HepG2 (cell line): Measurements from ENCODE around the gene DDX20. TPM values are rescaled to one million over a fixed set of nuclear protein-coding genes. Genes with fewer than 3 reads are reported as not detected.
A peak's percentile ranks its signal among the peaks of the same experiment; 100 is the strongest.

ENCODE experiments used
- IRF2 ChIP-seq: IDR thresholded peaks from 2 replicates; pipeline ENCODE4 v1.6.1; 2018; ENCODE audit warnings: missing genetic modification reagents, missing compliant biosample characterization
- JUNB ChIP-seq: sonication (generic); formaldehyde crosslinking; IDR thresholded peaks from 2 replicates; pipeline ENCODE4 v1.8.0; 2022; ENCODE audit warnings: missing genetic modification reagents, mild to moderate bottlenecking, borderline replicate concordance
- SATB2 ChIP-seq: sonication (generic); formaldehyde crosslinking; IDR thresholded peaks from 2 replicates; pipeline ENCODE4 v1.5.0; 2020; ENCODE audit warnings: missing genetic modification reagents
- SNAI1 ChIP-seq: sonication (generic); formaldehyde crosslinking; IDR thresholded peaks from 2 replicates; pipeline ENCODE4 v1.5.0; 2020; ENCODE audit warnings: mild to moderate bottlenecking, missing genetic modification reagents, borderline replicate concordance
- ZFP1 ChIP-seq: IDR thresholded peaks from 2 replicates; pipeline ENCODE4 v1.6.1; 2016
- ZFX ChIP-seq: sonication (generic); formaldehyde crosslinking; IDR thresholded peaks from 2 replicates; pipeline ENCODE4 v1.4.0; 2020; ENCODE audit warnings: mild to moderate bottlenecking, low read depth, missing genetic modification reagents, moderate library complexity
- ZFY ChIP-seq: sonication (generic); formaldehyde crosslinking; IDR thresholded peaks from 2 replicates; pipeline ENCODE4 v1.4.0; 2020; ENCODE audit warnings: missing genetic modification reagents
- ZNF160 ChIP-seq: sonication (generic); formaldehyde crosslinking; IDR thresholded peaks from 2 replicates; pipeline ENCODE4 v1.8.0; 2022; ENCODE audit warnings: mild to moderate bottlenecking, inconsistent platforms, missing genetic modification reagents
- ZNF441 ChIP-seq: sonication (generic); formaldehyde crosslinking; IDR thresholded peaks from 2 replicates; pipeline ENCODE4 v1.7.0; 2021; ENCODE audit warnings: missing genetic modification reagents, borderline replicate concordance
- polyA plus RNA-seq, 8 experiments: library from polyadenylated mRNA; depleted of rRNA in 3 of 8; stranded (reverse) in 7 of 8; unstranded in 1 of 8; fragments of >200 nt; fragmentation: Illumina TruSeq in 4 of 8; extraction: Trizol in 4 of 8; gene quantifications; 2 replicates each; pipeline versions ENCODE4 v1.2.1 to v1.2.3, GENCODE V29; 2011 to 2016; ENCODE audit warnings: low read depth in 4 of 8, missing spikeins in 1 of 8, mixed read lengths in 1 of 8; ENCODE audit not compliant: insufficient read depth in 1 of 8
- total RNA-seq, 5 experiments: library from RNA; depleted of rRNA; stranded (reverse); fragments of >200 nt; fragmentation: Illumina TruSeq; extraction: Trizol; gene quantifications; 2 replicates each; pipeline ENCODE4 v1.2.3, GENCODE V29; 2016; ENCODE audit warnings: low read depth in 1 of 5
- TF ChIP-seq, protein P1 (sequence below): sonication (generic); formaldehyde crosslinking; IDR thresholded peaks from 2 replicates; pipeline ENCODE4 v1.5.1; 2020; ENCODE audit warnings: missing genetic modification reagents, mild to moderate bottlenecking, borderline replicate concordance
- TF ChIP-seq, protein P2 (sequence below): sonication (generic); formaldehyde crosslinking; IDR thresholded peaks from 2 replicates; pipeline ENCODE4 v1.5.0; 2020; ENCODE audit warnings: mild to moderate bottlenecking, missing genetic modification reagents
- TF ChIP-seq, protein P3 (sequence below): sonication (generic); formaldehyde crosslinking; IDR thresholded peaks from 2 replicates; pipeline ENCODE4 v1.4.0; 2020; ENCODE audit warnings: missing genetic modification reagents, low read depth, mild to moderate bottlenecking, borderline replicate concordance
- TF ChIP-seq, protein P4 (sequence below): fragments of 450-650 bp; IDR thresholded peaks from 2 replicates; pipeline ENCODE4 v1.6.1; 2017; ENCODE audit warnings: mild to moderate bottlenecking
- TF ChIP-seq, protein P5 (sequence below): sonication (generic); formaldehyde crosslinking; IDR thresholded peaks from 2 replicates; pipeline ENCODE4 v1.5.0; 2020; ENCODE audit warnings: mild to moderate bottlenecking, missing genetic modification reagents
- TF ChIP-seq, protein P6 (sequence below): IDR thresholded peaks from 2 replicates; pipeline ENCODE4 v1.6.1; 2018; ENCODE audit warnings: missing genetic modification reagents

DDX20 gene
- total and polyA plus RNA-seq, 2 of the 13 experiments (the other 11 are each of a cell fraction or from before 2014, with no cell fraction given): 4.0 to 14.3 TPM

DNA sequence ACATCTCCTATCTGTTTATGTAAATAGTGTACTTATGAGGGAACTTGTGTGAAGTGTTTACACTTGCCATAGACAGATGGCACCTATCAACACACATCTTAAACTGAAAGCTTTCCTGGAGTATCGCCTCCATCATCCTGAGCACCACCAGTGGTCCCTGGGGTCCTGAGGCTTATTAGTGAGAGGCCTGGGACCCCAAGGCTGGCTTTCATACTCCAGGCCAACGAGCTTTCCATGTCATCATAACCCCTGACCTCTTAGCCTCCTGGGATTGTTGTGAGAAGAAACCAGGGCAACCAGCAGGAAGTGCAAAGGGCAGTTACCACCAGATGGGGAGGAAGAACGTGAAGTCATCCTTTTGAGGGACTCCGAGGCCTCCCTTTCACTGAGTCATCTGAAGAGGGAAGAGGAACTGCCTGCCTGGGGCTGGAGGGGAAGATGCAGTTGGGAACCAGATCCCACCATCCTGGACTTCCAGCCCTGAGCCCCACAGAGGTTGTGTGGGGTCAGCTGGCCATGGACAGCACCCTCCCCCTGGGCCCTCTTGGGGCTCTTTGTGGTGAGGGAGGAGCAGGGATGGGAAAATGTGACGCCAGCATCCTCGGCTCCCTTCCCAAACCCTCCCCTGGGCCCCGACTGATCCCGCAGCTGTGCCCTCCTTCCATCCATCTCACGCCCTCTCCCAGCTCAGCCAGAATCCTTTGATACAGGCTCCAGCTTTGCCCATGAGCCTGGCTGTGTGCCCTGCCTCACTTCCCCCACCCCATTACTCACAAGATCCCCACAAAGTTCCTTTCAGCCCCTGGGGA, 22.3 kb upstream of the DDX20 start (continued):
- TF ChIP-seq, protein P1, sequence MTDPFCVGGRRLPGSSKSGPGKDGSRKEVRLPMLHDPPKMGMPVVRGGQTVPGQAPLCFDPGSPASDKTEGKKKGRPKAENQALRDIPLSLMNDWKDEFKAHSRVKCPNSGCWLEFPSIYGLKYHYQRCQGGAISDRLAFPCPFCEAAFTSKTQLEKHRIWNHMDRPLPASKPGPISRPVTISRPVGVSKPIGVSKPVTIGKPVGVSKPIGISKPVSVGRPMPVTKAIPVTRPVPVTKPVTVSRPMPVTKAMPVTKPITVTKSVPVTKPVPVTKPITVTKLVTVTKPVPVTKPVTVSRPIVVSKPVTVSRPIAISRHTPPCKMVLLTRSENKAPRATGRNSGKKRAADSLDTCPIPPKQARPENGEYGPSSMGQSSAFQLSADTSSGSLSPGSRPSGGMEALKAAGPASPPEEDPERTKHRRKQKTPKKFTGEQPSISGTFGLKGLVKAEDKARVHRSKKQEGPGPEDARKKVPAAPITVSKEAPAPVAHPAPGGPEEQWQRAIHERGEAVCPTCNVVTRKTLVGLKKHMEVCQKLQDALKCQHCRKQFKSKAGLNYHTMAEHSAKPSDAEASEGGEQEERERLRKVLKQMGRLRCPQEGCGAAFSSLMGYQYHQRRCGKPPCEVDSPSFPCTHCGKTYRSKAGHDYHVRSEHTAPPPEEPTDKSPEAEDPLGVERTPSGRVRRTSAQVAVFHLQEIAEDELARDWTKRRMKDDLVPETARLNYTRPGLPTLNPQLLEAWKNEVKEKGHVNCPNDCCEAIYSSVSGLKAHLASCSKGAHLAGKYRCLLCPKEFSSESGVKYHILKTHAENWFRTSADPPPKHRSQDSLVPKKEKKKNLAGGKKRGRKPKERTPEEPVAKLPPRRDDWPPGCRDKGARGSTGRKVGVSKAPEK (CRISPR knock-in tag): no peak
- TF ChIP-seq IRF2 (CRISPR knock-in tag) (no peak), JUNB (CRISPR knock-in tag) (no peak), ZNF160 (CRISPR knock-in tag) (no peak), ZFX (CRISPR knock-in tag) (peak; percentile 71), SATB2 (CRISPR knock-in tag) (no peak), ZFP1 (CRISPR knock-in tag) (no peak), ZFY (CRISPR knock-in tag) (peak; percentile 37), SNAI1 (CRISPR knock-in tag) (no peak), ZNF441 (CRISPR knock-in tag) (no peak; the same call in 1 of the 2 replicates)
- TF ChIP-seq, protein P2, sequence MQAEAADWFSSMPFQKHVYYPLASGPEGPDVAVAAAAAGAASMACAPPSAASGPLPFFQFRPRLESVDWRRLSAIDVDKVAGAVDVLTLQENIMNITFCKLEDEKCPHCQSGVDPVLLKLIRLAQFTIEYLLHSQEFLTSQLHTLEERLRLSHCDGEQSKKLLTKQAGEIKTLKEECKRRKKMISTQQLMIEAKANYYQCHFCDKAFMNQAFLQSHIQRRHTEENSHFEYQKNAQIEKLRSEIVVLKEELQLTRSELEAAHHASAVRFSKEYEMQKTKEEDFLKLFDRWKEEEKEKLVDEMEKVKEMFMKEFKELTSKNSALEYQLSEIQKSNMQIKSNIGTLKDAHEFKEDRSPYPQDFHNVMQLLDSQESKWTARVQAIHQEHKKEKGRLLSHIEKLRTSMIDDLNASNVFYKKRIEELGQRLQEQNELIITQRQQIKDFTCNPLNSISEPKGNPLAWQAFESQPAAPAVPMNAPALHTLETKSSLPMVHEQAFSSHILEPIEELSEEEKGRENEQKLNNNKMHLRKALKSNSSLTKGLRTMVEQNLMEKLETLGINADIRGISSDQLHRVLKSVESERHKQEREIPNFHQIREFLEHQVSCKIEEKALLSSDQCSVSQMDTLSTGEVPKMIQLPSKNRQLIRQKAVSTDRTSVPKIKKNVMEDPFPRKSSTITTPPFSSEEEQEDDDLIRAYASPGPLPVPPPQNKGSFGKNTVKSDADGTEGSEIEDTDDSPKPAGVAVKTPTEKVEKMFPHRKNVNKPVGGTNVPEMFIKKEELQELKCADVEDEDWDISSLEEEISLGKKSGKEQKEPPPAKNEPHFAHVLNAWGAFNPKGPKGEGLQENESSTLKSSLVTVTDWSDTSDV (CRISPR knock-in tag): no peak
- TF ChIP-seq, protein P3, sequence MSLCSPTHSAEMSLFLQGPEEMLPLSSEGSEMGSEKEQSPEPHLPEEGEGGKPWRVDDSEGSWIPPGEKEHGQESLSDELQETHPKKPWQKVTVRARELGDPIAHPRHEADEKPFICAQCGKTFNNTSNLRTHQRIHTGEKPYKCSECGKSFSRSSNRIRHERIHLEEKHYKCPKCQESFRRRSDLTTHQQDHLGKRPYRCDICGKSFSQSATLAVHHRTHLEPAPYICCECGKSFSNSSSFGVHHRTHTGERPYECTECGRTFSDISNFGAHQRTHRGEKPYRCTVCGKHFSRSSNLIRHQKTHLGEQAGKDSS: peak; percentile 78; the same call in 1 of the 2 replicates
- TF ChIP-seq, protein P4, sequence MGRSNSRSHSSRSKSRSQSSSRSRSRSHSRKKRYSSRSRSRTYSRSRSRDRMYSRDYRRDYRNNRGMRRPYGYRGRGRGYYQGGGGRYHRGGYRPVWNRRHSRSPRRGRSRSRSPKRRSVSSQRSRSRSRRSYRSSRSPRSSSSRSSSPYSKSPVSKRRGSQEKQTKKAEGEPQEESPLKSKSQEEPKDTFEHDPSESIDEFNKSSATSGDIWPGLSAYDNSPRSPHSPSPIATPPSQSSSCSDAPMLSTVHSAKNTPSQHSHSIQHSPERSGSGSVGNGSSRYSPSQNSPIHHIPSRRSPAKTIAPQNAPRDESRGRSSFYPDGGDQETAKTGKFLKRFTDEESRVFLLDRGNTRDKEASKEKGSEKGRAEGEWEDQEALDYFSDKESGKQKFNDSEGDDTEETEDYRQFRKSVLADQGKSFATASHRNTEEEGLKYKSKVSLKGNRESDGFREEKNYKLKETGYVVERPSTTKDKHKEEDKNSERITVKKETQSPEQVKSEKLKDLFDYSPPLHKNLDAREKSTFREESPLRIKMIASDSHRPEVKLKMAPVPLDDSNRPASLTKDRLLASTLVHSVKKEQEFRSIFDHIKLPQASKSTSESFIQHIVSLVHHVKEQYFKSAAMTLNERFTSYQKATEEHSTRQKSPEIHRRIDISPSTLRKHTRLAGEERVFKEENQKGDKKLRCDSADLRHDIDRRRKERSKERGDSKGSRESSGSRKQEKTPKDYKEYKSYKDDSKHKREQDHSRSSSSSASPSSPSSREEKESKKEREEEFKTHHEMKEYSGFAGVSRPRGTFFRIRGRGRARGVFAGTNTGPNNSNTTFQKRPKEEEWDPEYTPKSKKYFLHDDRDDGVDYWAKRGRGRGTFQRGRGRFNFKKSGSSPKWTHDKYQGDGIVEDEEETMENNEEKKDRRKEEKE: no peak
- TF ChIP-seq, protein P5, sequence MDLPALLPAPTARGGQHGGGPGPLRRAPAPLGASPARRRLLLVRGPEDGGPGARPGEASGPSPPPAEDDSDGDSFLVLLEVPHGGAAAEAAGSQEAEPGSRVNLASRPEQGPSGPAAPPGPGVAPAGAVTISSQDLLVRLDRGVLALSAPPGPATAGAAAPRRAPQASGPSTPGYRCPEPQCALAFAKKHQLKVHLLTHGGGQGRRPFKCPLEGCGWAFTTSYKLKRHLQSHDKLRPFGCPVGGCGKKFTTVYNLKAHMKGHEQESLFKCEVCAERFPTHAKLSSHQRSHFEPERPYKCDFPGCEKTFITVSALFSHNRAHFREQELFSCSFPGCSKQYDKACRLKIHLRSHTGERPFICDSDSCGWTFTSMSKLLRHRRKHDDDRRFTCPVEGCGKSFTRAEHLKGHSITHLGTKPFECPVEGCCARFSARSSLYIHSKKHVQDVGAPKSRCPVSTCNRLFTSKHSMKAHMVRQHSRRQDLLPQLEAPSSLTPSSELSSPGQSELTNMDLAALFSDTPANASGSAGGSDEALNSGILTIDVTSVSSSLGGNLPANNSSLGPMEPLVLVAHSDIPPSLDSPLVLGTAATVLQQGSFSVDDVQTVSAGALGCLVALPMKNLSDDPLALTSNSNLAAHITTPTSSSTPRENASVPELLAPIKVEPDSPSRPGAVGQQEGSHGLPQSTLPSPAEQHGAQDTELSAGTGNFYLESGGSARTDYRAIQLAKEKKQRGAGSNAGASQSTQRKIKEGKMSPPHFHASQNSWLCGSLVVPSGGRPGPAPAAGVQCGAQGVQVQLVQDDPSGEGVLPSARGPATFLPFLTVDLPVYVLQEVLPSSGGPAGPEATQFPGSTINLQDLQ (CRISPR knock-in tag): no peak
- TF ChIP-seq, protein P6, sequence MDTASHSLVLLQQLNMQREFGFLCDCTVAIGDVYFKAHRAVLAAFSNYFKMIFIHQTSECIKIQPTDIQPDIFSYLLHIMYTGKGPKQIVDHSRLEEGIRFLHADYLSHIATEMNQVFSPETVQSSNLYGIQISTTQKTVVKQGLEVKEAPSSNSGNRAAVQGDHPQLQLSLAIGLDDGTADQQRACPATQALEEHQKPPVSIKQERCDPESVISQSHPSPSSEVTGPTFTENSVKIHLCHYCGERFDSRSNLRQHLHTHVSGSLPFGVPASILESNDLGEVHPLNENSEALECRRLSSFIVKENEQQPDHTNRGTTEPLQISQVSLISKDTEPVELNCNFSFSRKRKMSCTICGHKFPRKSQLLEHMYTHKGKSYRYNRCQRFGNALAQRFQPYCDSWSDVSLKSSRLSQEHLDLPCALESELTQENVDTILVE (CRISPR knock-in tag): no peak
